ENCODE results near the gene SPIC.

DNA sequence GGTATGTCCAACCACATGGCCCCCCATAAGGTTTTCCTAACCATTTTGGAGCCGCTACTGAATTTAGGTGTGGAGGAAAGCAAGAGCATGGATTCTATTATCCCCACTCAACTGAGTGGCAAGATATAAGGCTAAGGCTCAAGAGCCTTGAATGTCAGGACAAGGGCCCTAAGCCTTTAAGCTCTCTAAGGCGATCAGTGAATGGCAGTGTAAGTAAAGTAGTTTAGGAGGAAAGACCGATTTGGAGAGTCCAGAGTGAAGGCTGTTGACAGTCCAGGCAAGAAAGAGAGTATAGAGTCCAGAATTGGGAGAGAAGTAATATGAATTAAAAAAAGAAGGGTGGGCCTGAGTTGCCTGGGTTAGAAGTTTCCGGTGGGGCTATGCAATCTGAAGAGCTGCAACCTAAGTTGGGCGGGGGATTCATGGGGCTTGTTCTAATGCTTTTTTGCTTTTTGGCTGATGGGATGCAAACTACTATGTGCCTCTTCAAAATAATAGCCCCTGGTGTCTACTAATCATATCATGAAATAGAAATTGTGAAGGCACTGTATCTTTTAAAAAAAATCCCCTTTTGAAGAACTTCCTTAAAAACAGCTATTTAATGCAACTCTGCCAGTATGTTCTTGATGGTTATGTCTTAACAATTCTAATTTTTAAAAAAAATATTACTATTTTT is at the start of gene SPIC:
- TF ChIP-seq, protein P1, sequence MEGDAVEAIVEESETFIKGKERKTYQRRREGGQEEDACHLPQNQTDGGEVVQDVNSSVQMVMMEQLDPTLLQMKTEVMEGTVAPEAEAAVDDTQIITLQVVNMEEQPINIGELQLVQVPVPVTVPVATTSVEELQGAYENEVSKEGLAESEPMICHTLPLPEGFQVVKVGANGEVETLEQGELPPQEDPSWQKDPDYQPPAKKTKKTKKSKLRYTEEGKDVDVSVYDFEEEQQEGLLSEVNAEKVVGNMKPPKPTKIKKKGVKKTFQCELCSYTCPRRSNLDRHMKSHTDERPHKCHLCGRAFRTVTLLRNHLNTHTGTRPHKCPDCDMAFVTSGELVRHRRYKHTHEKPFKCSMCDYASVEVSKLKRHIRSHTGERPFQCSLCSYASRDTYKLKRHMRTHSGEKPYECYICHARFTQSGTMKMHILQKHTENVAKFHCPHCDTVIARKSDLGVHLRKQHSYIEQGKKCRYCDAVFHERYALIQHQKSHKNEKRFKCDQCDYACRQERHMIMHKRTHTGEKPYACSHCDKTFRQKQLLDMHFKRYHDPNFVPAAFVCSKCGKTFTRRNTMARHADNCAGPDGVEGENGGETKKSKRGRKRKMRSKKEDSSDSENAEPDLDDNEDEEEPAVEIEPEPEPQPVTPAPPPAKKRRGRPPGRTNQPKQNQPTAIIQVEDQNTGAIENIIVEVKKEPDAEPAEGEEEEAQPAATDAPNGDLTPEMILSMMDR (IDR thresholded peaks at IDR 0.05) = no peak
- no peak for TF ChIP-seq POLR2A (IDR thresholded peaks at IDR 0.05)

All from esophagus squamous epithelium (tissue), 4 donors.